GM10266 (cell line): ENCODE data around the gene GNAI2.
"Not testable (repeated sequence)": the region's sequence is repeated elsewhere in the genome, so short reads cannot be mapped to it uniquely, and the experiment has no call there.

Source experiments
- DNase-seq: peaks from one replicate; pipeline ENCODE4 v3.0.0; 2012; ENCODE audit errors: extremely low spot score
- TF ChIP-seq, protein P1 (sequence below): IDR thresholded peaks from 2 replicates; pipeline ENCODE4 v1.5.1; 2012; ENCODE audit warnings: mild to moderate bottlenecking, low read depth; ENCODE audit not compliant: control insufficient read depth, insufficient read depth; ENCODE audit errors: missing control alignments

GNAI2 gene

DNA sequence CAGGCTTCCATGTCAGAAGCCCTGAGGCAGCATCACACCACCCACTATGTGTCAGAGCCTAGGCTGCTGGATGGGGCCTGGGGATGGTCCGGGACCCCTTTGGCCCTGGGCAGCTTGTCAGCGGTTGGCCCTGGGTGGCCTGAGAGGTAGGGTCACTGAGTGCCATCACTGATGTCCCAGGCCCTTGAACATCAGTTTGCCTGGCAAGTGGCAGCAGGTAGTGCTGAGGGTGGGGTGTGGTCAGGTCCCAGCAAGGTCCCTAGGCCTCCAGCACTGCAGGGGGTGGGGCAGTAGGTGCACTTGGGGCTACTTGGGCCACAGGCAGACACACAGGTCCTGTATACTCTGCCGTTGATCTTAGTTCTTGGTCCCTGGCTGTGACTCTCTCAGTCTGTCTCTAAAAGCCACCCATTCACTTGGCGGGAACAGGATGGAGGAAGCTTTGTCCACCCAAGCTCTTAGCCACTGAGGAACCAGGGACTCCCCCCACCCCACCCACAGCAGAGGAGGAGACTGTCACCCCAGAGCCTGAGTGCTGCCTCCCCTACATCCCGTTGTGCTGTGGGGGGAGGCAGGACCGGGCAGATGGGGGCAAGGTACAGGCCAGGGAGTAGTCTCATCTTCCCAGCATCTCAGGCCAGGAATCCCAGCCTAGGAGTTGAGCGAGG, 5.8 kb downstream of the GNAI2 start:
- DNase-seq = no peak
- TF ChIP-seq, protein P1, sequence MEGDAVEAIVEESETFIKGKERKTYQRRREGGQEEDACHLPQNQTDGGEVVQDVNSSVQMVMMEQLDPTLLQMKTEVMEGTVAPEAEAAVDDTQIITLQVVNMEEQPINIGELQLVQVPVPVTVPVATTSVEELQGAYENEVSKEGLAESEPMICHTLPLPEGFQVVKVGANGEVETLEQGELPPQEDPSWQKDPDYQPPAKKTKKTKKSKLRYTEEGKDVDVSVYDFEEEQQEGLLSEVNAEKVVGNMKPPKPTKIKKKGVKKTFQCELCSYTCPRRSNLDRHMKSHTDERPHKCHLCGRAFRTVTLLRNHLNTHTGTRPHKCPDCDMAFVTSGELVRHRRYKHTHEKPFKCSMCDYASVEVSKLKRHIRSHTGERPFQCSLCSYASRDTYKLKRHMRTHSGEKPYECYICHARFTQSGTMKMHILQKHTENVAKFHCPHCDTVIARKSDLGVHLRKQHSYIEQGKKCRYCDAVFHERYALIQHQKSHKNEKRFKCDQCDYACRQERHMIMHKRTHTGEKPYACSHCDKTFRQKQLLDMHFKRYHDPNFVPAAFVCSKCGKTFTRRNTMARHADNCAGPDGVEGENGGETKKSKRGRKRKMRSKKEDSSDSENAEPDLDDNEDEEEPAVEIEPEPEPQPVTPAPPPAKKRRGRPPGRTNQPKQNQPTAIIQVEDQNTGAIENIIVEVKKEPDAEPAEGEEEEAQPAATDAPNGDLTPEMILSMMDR = no peak

DNA sequence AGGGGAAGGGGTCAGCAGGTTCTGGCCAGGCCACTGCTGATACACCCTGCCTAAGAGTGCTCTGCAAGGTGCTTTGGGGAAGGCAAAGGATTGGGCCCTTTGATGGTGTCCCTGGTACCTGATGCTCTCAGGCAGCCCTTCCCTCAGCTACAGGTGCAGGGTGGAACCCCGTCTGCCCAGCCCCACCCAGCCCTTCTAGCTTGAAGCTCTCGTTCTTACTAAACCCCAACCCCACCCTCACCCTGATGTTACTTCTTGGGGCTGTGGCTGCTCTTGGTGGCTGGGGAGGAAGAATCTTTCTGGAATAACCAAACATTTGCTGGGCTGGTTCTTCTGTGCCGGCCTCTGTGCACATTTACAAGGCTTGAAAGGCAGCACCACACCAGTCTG, 6.4 kb downstream of the GNAI2 start:
- DNase-seq = no peak
- TF ChIP-seq, protein P1 = no peak

- TF ChIP-seq, protein P1 = no peak
- no peak for DNase-seq
Observed at GRCh38 chr3:50242851-50243542, 7.0 kb downstream of the GNAI2 start.

- DNase-seq = no peak
- TF ChIP-seq, protein P1 = no peak
Observed at GRCh38 chr3:50243543-50243895, 7.5 kb downstream of the GNAI2 start.

GRCh38 chr3:50244813-50245212, 8.8 kb downstream of the GNAI2 start:
- not testable (repeated sequence) for DNase-seq

- DNase-seq = no peak
- TF ChIP-seq, protein P1 = no peak
Observed at GRCh38 chr3:50245251-50245745, 9.3 kb downstream of the GNAI2 start.

DNA sequence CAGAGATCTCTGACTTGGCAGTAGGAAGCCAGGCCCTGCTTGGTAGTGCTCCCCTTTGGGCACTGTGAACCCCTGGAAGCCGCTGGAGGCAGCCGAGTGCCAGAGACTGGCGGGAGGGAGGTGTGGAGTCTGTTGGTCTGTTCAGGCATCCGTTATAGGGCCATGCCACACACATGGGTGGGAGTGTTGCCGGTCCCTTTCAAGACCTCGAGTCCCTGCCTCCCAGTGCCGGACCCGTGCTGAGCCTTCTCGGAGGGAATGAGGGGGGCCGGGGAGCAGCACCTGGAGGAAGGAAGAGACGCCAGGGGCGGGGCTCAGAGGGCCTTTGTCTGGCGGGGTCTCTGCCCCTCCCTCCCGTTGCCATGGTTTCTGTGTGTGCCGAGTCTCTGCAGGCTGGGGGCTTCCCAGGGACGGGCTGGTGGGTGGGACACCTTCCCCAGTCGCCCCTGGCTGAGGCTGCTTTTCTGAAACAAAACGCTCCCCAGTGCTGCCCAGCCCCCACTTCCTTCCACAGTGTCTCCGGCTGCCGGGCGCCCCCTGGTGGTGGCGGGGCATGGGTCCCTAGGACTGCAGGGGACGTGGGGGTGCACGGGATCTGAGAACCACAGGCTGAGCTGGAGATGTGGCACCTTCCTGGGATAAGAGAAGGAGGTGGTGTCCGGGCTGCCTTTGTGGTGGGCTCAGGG, 10.0 kb downstream of the GNAI2 start:
- TF ChIP-seq, protein P1 = peak; percentile 99
- DNase-seq = peak; percentile 84
